K562 (cell line): ENCODE results near the gene MMP15.

Source experiments
- DNMT1 ChIP-seq: fragments of 450-650 bp; IDR thresholded peaks from 2 replicates; pipeline ENCODE4 v1.6.1; 2016; ENCODE audit warnings: antibody characterized with exemption, mild to moderate bottlenecking
- POLR2AphosphoS5 ChIP-seq: IDR thresholded peaks from 2 replicates; pipeline ENCODE4 v1.6.1; 2011; ENCODE audit warnings: mild to moderate bottlenecking, low read depth, low read length, moderate library complexity; ENCODE audit not compliant: control insufficient read depth, insufficient read depth
- RNF2 ChIP-seq: sonication (generic); IDR thresholded peaks from 2 replicates; pipeline ENCODE4 v1.6.1; 2016
- SIRT6 ChIP-seq: IDR thresholded peaks from one replicate; pipeline ENCODE4 v1.6.1; 2012; ENCODE audit warnings: low read depth, mild to moderate bottlenecking, control low read depth, inconsistent platforms, low read length, moderate library complexity

- no peak for TF ChIP-seq RNF2
- TF ChIP-seq DNMT1: no peak
- no peak for TF ChIP-seq POLR2AphosphoS5
- TF ChIP-seq SIRT6: no peak
These were observed 14.4 kb downstream of the MMP15 start for GRCh38 chr16:58039829-58040495.
